Measurements from ENCODE around the gene CTDSP1.
A peak's percentile ranks its signal among the peaks of the same experiment; 100 is the strongest.

Gene CTDSP1

GRCh38 chr2:218428846-218429558, 29.3 kb downstream of the CTDSP1 start:
- Mint-ChIP-seq H3K27me3 (peaks cover 0 to 7% of the 10 kb centered on the region in 2 donors), H3K4me3 (no peak overlapping the region), H3K4me1 (ENCODE audit: low read depth in 2 of 2) (peaks cover 2 to 5% of the 10 kb centered on the region in 2 donors)

GRCh38 chr2:218429911-218430692, 30.4 kb downstream of the CTDSP1 start:
- Mint-ChIP-seq H3K9me3 (no peaks in the 10 kb centered on the region), H3K36me3 (ENCODE audit: insufficient read depth) (no peaks in the 10 kb centered on the region), H3K4me3 (no peak overlapping the region), H3K27me3 (peaks cover 0 to 7% of the 10 kb centered on the region in 2 donors), H3K4me1 (ENCODE audit: low read depth in 2 of 2) (peaks cover 0 to 5% of the 10 kb centered on the region in 2 donors), H3K27ac (no peak overlapping the region)
- ATAC-seq (replicated peaks) (no peak), DNase-seq (no peak)

More at GRCh38 chr2:218428846-218429558, 29.3 kb downstream of the CTDSP1 start:
- DNase-seq (no peak), ATAC-seq (replicated peaks) (no peak)
- no peaks in the 10 kb centered on the region for H3K36me3 Mint-ChIP-seq (ENCODE audit: insufficient read depth)
- no peak overlapping the region for H3K27ac Mint-ChIP-seq
- H3K9me3 Mint-ChIP-seq: no peaks in the 10 kb centered on the region

- ATAC-seq (replicated peaks) (no peak), DNase-seq (no peak)
- H3K4me1 Mint-ChIP-seq (ENCODE audit: low read depth in 2 of 2): peaks cover 0 to 5% of the 10 kb centered on the region in 2 donors
- H3K27me3 Mint-ChIP-seq: peaks cover 0 to 7% of the 10 kb centered on the region in 2 donors
- H3K9me3 Mint-ChIP-seq: no peaks in the 10 kb centered on the region
- no peak overlapping the region for H3K27ac Mint-ChIP-seq
- no peaks in the 10 kb centered on the region for H3K36me3 Mint-ChIP-seq (ENCODE audit: insufficient read depth)
- H3K4me3 Mint-ChIP-seq: no peak overlapping the region
Measured at GRCh38 chr2:218430721-218431120, 31.1 kb downstream of the CTDSP1 start.

GRCh38 chr2:218431878-218432277, 32.2 kb downstream of the CTDSP1 start:
- peaks cover 0 to 7% of the 10 kb centered on the region in 2 donors for H3K27me3 Mint-ChIP-seq

GRCh38 chr2:218432676-218433365, 33.2 kb downstream of the CTDSP1 start:
- Mint-ChIP-seq H3K4me1 (ENCODE audit: low read depth in 2 of 2) (peaks cover 0 to 5% of the 10 kb centered on the region in 2 donors), H3K27ac (no peak overlapping the region), H3K36me3 (ENCODE audit: insufficient read depth) (peaks cover 3% of the 10 kb centered on the region), H3K27me3 (peaks cover 0 to 7% of the 10 kb centered on the region in 2 donors), H3K4me3 (no peak overlapping the region), H3K9me3 (no peaks in the 10 kb centered on the region)
- no peak for ATAC-seq (replicated peaks)
- no peak for DNase-seq

More at GRCh38 chr2:218431878-218432277, 32.2 kb downstream of the CTDSP1 start:
- no peaks in the 10 kb centered on the region for H3K9me3 Mint-ChIP-seq
- no peak for DNase-seq
- no peak for ATAC-seq (replicated peaks)
- no peak overlapping the region for H3K4me3 Mint-ChIP-seq
- peaks cover 3% of the 10 kb centered on the region for H3K36me3 Mint-ChIP-seq (ENCODE audit: insufficient read depth)
- H3K4me1 Mint-ChIP-seq (ENCODE audit: low read depth in 2 of 2): peaks cover 0 to 5% of the 10 kb centered on the region in 2 donors
- H3K27ac Mint-ChIP-seq: no peak overlapping the region

- peaks cover 0 to 7% of the 10 kb centered on the region in 2 donors for H3K4me1 Mint-ChIP-seq (ENCODE audit: low read depth in 2 of 2)
- peaks cover 0 to 7% of the 10 kb centered on the region in 2 donors for H3K27me3 Mint-ChIP-seq
- H3K4me3 Mint-ChIP-seq: no peak overlapping the region
- ATAC-seq (replicated peaks) (no peak), DNase-seq (no peak)
- peaks cover 3% of the 10 kb centered on the region for H3K36me3 Mint-ChIP-seq (ENCODE audit: insufficient read depth)
- no peaks in the 10 kb centered on the region for H3K9me3 Mint-ChIP-seq
- H3K27ac Mint-ChIP-seq: no peak overlapping the region
Measured at GRCh38 chr2:218434456-218434855, 34.8 kb downstream of the CTDSP1 start.

- H3K36me3 Mint-ChIP-seq (ENCODE audit: insufficient read depth): peaks cover 3% of the 10 kb centered on the region
- no peak for ATAC-seq (replicated peaks)
- DNase-seq: no peak
- no peak overlapping the region for H3K4me3 Mint-ChIP-seq
- H3K4me1 Mint-ChIP-seq (ENCODE audit: low read depth in 2 of 2): peaks cover 0 to 4% of the 10 kb centered on the region in 2 donors
- no peaks in the 10 kb centered on the region for H3K9me3 Mint-ChIP-seq
- peaks cover 0 to 5% of the 10 kb centered on the region in 2 donors for H3K27me3 Mint-ChIP-seq
- H3K27ac Mint-ChIP-seq: no peak overlapping the region
Measured at GRCh38 chr2:218435003-218435982, 35.6 kb downstream of the CTDSP1 start.

- no peak for DNase-seq
- Mint-ChIP-seq H3K4me1 (ENCODE audit: low read depth in 2 of 2) (peaks cover 0 to 2% of the 10 kb centered on the region in 2 donors), H3K27me3 (no peaks in the 10 kb centered on the region), H3K4me3 (no peak overlapping the region), H3K36me3 (ENCODE audit: insufficient read depth) (peaks cover 3% of the 10 kb centered on the region), H3K9me3 (no peaks in the 10 kb centered on the region), H3K27ac (peak overlapping the region in 1 of 2 donors; percentile 39)
- ATAC-seq (replicated peaks): no peak
Measured at GRCh38 chr2:218436992-218437391, 37.3 kb downstream of the CTDSP1 start.

GRCh38 chr2:218437969-218438368, 38.3 kb downstream of the CTDSP1 start:
- ATAC-seq (replicated peaks) (no peak), DNase-seq (no peak)
- Mint-ChIP-seq H3K9me3 (no peaks in the 10 kb centered on the region), H3K4me3 (no peak overlapping the region), H3K36me3 (ENCODE audit: insufficient read depth) (peaks cover 3% of the 10 kb centered on the region), H3K27me3 (no peaks in the 10 kb centered on the region), H3K27ac (peak overlapping the region in 1 of 2 donors; percentile 10), H3K4me1 (ENCODE audit: low read depth in 2 of 2) (peaks cover 0 to 2% of the 10 kb centered on the region in 2 donors)

GRCh38 chr2:218438596-218438995, 38.9 kb downstream of the CTDSP1 start:
- peaks cover 0 to 2% of the 10 kb centered on the region in 2 donors for H3K4me1 Mint-ChIP-seq (ENCODE audit: low read depth in 2 of 2)
- no peaks in the 10 kb centered on the region for H3K9me3 Mint-ChIP-seq
- H3K4me3 Mint-ChIP-seq: no peak overlapping the region
- peak overlapping the region in 1 of 2 donors; percentile 10 for H3K27ac Mint-ChIP-seq
- ATAC-seq (replicated peaks) (no peak), DNase-seq (no peak)
- no peaks in the 10 kb centered on the region for H3K27me3 Mint-ChIP-seq
- peaks cover 3% of the 10 kb centered on the region for H3K36me3 Mint-ChIP-seq (ENCODE audit: insufficient read depth)

GRCh38 chr2:218444692-218445357, 45.2 kb downstream of the CTDSP1 start:
- Mint-ChIP-seq H3K27ac (no peak overlapping the region), H3K36me3 (ENCODE audit: insufficient read depth) (peaks cover 11% of the 10 kb centered on the region), H3K9me3 (no peaks in the 10 kb centered on the region), H3K27me3 (no peaks in the 10 kb centered on the region), H3K4me3 (no peak overlapping the region), H3K4me1 (ENCODE audit: low read depth in 2 of 2) (no peaks in the 10 kb centered on the region)
- DNase-seq (no peak), ATAC-seq (replicated peaks) (no peak)

- Mint-ChIP-seq H3K36me3 (ENCODE audit: insufficient read depth) (peaks cover 11% of the 10 kb centered on the region), H3K27ac (peak overlapping the region in 1 of 2 donors; percentile 66), H3K27me3 (no peaks in the 10 kb centered on the region), H3K4me3 (no peak overlapping the region), H3K9me3 (no peaks in the 10 kb centered on the region), H3K4me1 (ENCODE audit: low read depth in 2 of 2) (no peaks in the 10 kb centered on the region)
- DNase-seq: no peak
- ATAC-seq (replicated peaks): no peak
Measured at GRCh38 chr2:218445602-218446001, 45.9 kb downstream of the CTDSP1 start.

All from effector memory CD8-positive, alpha-beta T cell (primary cell).